Eye (tissue), 1 donor: ENCODE results near the gene LPCAT2.

Experiments used
- DNase-seq: peaks from one replicate; pipeline ENCODE4 v3.0.0-alpha.2; 2015

Gene LPCAT2

GRCh38 chr16:55557186-55557585, 48.3 kb downstream of the LPCAT2 start:
- DNase-seq = no peak

GRCh38 chr16:55559233-55559632, 50.4 kb downstream of the LPCAT2 start:
- DNase-seq = no peak

- DNase-seq = no peak
Measured at GRCh38 chr16:55559933-55560516, 51.2 kb downstream of the LPCAT2 start.

GRCh38 chr16:55561319-55561848, 52.5 kb downstream of the LPCAT2 start:
- no peak for DNase-seq

GRCh38 chr16:55562936-55563335, 54.1 kb downstream of the LPCAT2 start:
- no peak for DNase-seq

- no peak for DNase-seq
Measured at GRCh38 chr16:55563797-55564196, 54.9 kb downstream of the LPCAT2 start.

- DNase-seq = no peak
Measured at GRCh38 chr16:55565086-55565485, 56.2 kb downstream of the LPCAT2 start.

- no peak for DNase-seq
Measured at GRCh38 chr16:55566432-55567175, 57.7 kb downstream of the LPCAT2 start, which contains the start of gene CAPNS2. TSS of gene CAPNS2 (plus strand) at chr16:55566684. CDS start at chr16:55566757, 73 bp downstream.

GRCh38 chr16:55567382-55567781, 58.5 kb downstream of the LPCAT2 start:
- DNase-seq = no peak

- no peak for DNase-seq
Measured at GRCh38 chr16:55568207-55568606, 59.3 kb downstream of the LPCAT2 start.

GRCh38 chr16:55569025-55569424, 60.2 kb downstream of the LPCAT2 start:
- DNase-seq = peak; percentile 54

- DNase-seq = no peak
Measured at GRCh38 chr16:55570159-55570558, 61.3 kb downstream of the LPCAT2 start.

- no peak for DNase-seq
Measured at GRCh38 chr16:55571191-55571897, 62.5 kb downstream of the LPCAT2 start.

GRCh38 chr16:55572439-55572838, 63.6 kb downstream of the LPCAT2 start:
- no peak for DNase-seq

- no peak for DNase-seq
Measured at GRCh38 chr16:55574811-55575210, 65.9 kb downstream of the LPCAT2 start.

GRCh38 chr16:55575496-55575895, 66.6 kb downstream of the LPCAT2 start:
- DNase-seq = no peak

- DNase-seq = no peak
Measured at GRCh38 chr16:55576384-55576783, 67.5 kb downstream of the LPCAT2 start.

- no peak for DNase-seq
Measured at GRCh38 chr16:55577887-55578286, 69.0 kb downstream of the LPCAT2 start.

- DNase-seq = no peak
Measured at GRCh38 chr16:55585631-55586030, 76.8 kb downstream of the LPCAT2 start.

- no peak for DNase-seq
Measured at GRCh38 chr16:55588799-55589198, 79.9 kb downstream of the LPCAT2 start.

GRCh38 chr16:55592306-55592705, 83.4 kb downstream of the LPCAT2 start:
- DNase-seq = no peak

- no peak for DNase-seq
Measured at GRCh38 chr16:55597928-55598327, 89.1 kb downstream of the LPCAT2 start.

- peak; percentile 41 for DNase-seq
Measured at GRCh38 chr16:55605754-55606336, 97.0 kb downstream of the LPCAT2 start.
